Fibroblast of lung (primary cell): ENCODE data around the gene MLST8. TPM values are rescaled to one million over a fixed set of nuclear protein-coding genes. Genes with fewer than 3 reads are reported as not detected.

Experiments used
- DNase-seq, 2 donors: peaks; one replicate each; pipeline versions ENCODE4 v3.0.0 to v3.0.0-alpha.2; 2010; ENCODE audit warnings: low read depth in 2 of 2
- H2AFZ ChIP-seq: 2 replicates; pipeline ENCODE4 v1.5.1; 2012; ENCODE audit warnings: low read length, control low read depth, inconsistent platforms
- H3K27ac ChIP-seq: 2 replicates; pipeline ENCODE4 v1.5.1; 2011; ENCODE audit warnings: low read length, control low read depth; ENCODE audit not compliant: insufficient read depth
- H3K27me3 ChIP-seq: 2 replicates; pipeline ENCODE4 v1.5.1; 2011; ENCODE audit warnings: mild to moderate bottlenecking, low read length; ENCODE audit not compliant: control insufficient read depth, insufficient read depth
- H3K36me3 ChIP-seq: 2 replicates; pipeline ENCODE4 v1.5.1; 2011; ENCODE audit warnings: low read length; ENCODE audit not compliant: control insufficient read depth, insufficient read depth
- H3K4me1 ChIP-seq: 2 replicates; pipeline ENCODE4 v1.5.1; 2011; ENCODE audit warnings: low read length; ENCODE audit not compliant: control insufficient read depth, insufficient read depth; ENCODE audit errors: extremely low read depth
- H3K4me2 ChIP-seq: 2 replicates; pipeline ENCODE4 v1.5.1; 2011; ENCODE audit warnings: low read length, control low read depth; ENCODE audit not compliant: insufficient read depth; ENCODE audit errors: extremely low read depth
- H3K4me3 ChIP-seq, 4 experiments: fragments of 200-600 bp in 1 of 4; sonication (generic) in 1 of 4; replicated peaks in 1 of 4; 2 replicates each; pipeline ENCODE4 v1.5.1; 2011 to 2016; ENCODE audit warnings: low read length in 4 of 4, low read depth in 3 of 4, mild to moderate bottlenecking in 3 of 4, control low read depth in 2 of 4, inconsistent platforms in 1 of 4, mixed read lengths in 1 of 4; ENCODE audit not compliant: insufficient read depth in 1 of 4; ENCODE audit errors: control extremely low read depth in 1 of 4
- H3K79me2 ChIP-seq: 2 replicates; pipeline ENCODE4 v1.5.1; 2012; ENCODE audit warnings: mild to moderate bottlenecking, low read length, inconsistent platforms; ENCODE audit not compliant: control insufficient read depth, insufficient read depth
- H3K9ac ChIP-seq: 2 replicates; pipeline ENCODE4 v1.5.1; 2011; ENCODE audit warnings: mild to moderate bottlenecking, low read length, control low read depth; ENCODE audit not compliant: insufficient read depth
- H3K9me3 ChIP-seq: 2 replicates; pipeline ENCODE4 v1.5.1; 2012; ENCODE audit warnings: low read depth, low read length; ENCODE audit not compliant: control insufficient read depth, insufficient read depth
- H4K20me1 ChIP-seq: 2 replicates; pipeline ENCODE4 v1.5.1; 2011; ENCODE audit warnings: low read length; ENCODE audit not compliant: control insufficient read depth, insufficient read depth; ENCODE audit errors: extremely low read depth
- CTCF ChIP-seq, 2 donors: IDR thresholded peaks in 1 of 2; conservative IDR thresholded peaks in 1 of 2; 1 replicate in 1 of 2; 2 replicates in 1 of 2; pipeline ENCODE4 v1.5.1; 2011 to 2012; ENCODE audit warnings: low read length in 2 of 2, control low read depth in 1 of 2, inconsistent platforms in 1 of 2, low read depth in 1 of 2, mild to moderate bottlenecking in 1 of 2
- EZH2 ChIP-seq: IDR thresholded peaks from 2 replicates; pipeline ENCODE4 v1.5.1; 2012; ENCODE audit warnings: low read length, control low read depth, mild to moderate bottlenecking; ENCODE audit errors: missing control alignments
- polyA plus RNA-seq, 2 donors: library from polyadenylated mRNA; depleted of rRNA in 1 of 2; stranded (reverse) in 1 of 2; unstranded in 1 of 2; fragments of >200 nt; gene quantifications; 2 replicates each; pipeline ENCODE4 v1.2.1, GENCODE V29; 2011 to 2012; ENCODE audit warnings: missing spikeins in 1 of 2
- total RNA-seq: library from RNA; depleted of rRNA; stranded (reverse); fragments of >200 nt; gene quantifications from 2 replicates; pipeline ENCODE4 v1.2.1, GENCODE V29; 2014

Gene MLST8
- total and polyA plus RNA-seq, 2 donors (not counting 1 experiment from before 2014, with no cell fraction given) = 16.8 to 30.9 TPM

- no peak for DNase-seq
- H3K36me3 ChIP-seq = peaks cover 16% of the 10 kb centered on the region
- no peak for TF ChIP-seq EZH2
- no peak for TF ChIP-seq CTCF (conservative IDR thresholded peaks at IDR 0.05 in 1 of 2, IDR thresholded peaks at IDR 0.05 in 1 of 2; ENCODE audit: low read depth in 1 of 2, low read length in 2 of 2)
- peak overlapping the region; percentile 95 for H3K27ac ChIP-seq
- peak overlapping the region; percentile 48 to 95 (median 64) for H3K4me3 ChIP-seq
- peaks cover 87% of the 10 kb centered on the region for H3K79me2 ChIP-seq
- peaks cover 48% of the 10 kb centered on the region for H3K4me1 ChIP-seq
- H4K20me1 ChIP-seq = peaks cover 11% of the 10 kb centered on the region
- no peaks in the 10 kb centered on the region for H3K9me3 ChIP-seq
- H2AFZ ChIP-seq = no peak overlapping the region
- peak overlapping the region; percentile 67 for H3K9ac ChIP-seq
- peak overlapping the region; percentile 96 for H3K4me2 ChIP-seq
- H3K27me3 ChIP-seq = no peaks in the 10 kb centered on the region
Observed at GRCh38 chr16:2156849-2157224, 48.4 kb upstream of the MLST8 start.

GRCh38 chr16:2157480-2158261 lies 47.6 kb upstream of the MLST8 start:
- H3K36me3 ChIP-seq = peaks cover 13% of the 10 kb centered on the region
- peaks cover 87% of the 10 kb centered on the region for H3K79me2 ChIP-seq
- peak overlapping the region; percentile 95 for H3K27ac ChIP-seq
- peaks cover 11% of the 10 kb centered on the region for H4K20me1 ChIP-seq
- TF ChIP-seq CTCF (conservative IDR thresholded peaks at IDR 0.05 in 1 of 2, IDR thresholded peaks at IDR 0.05 in 1 of 2; ENCODE audit: low read depth in 1 of 2, low read length in 2 of 2) (no peak), EZH2 (no peak)
- H3K27me3 ChIP-seq = no peaks in the 10 kb centered on the region
- H3K9me3 ChIP-seq = no peaks in the 10 kb centered on the region
- DNase-seq = no peak
- H2AFZ ChIP-seq = no peak overlapping the region
- H3K9ac ChIP-seq = peak overlapping the region; percentile 67
- peaks cover 45% of the 10 kb centered on the region for H3K4me1 ChIP-seq
- H3K4me3 ChIP-seq = peak overlapping the region in 3 of 4 experiments; percentile 48 to 76 (median 52)
- peak overlapping the region; percentile 96 for H3K4me2 ChIP-seq

GRCh38 chr16:2158262-2158638 lies 47.0 kb upstream of the MLST8 start:
- no peaks in the 10 kb centered on the region for H3K9me3 ChIP-seq
- no peaks in the 10 kb centered on the region for H3K27me3 ChIP-seq
- peak overlapping the region in 2 of 4 experiments; percentile 19 to 76 for H3K4me3 ChIP-seq
- H3K4me2 ChIP-seq = peak overlapping the region; percentile 96
- peaks cover 41% of the 10 kb centered on the region for H3K4me1 ChIP-seq
- H3K27ac ChIP-seq = peak overlapping the region; percentile 95
- no peak for TF ChIP-seq CTCF (conservative IDR thresholded peaks at IDR 0.05 in 1 of 2, IDR thresholded peaks at IDR 0.05 in 1 of 2; ENCODE audit: low read depth in 1 of 2, low read length in 2 of 2)
- TF ChIP-seq EZH2 = no peak
- H3K36me3 ChIP-seq = peaks cover 7% of the 10 kb centered on the region
- peaks cover 87% of the 10 kb centered on the region for H3K79me2 ChIP-seq
- no peak for DNase-seq
- peak overlapping the region; percentile 80 for H3K9ac ChIP-seq
- peaks cover 7% of the 10 kb centered on the region for H4K20me1 ChIP-seq
- H2AFZ ChIP-seq = no peak overlapping the region
